ENCODE data around the gene EMC8.
A peak's percentile ranks its signal among the peaks of the same experiment; 100 is the strongest.

Gene EMC8

DNA sequence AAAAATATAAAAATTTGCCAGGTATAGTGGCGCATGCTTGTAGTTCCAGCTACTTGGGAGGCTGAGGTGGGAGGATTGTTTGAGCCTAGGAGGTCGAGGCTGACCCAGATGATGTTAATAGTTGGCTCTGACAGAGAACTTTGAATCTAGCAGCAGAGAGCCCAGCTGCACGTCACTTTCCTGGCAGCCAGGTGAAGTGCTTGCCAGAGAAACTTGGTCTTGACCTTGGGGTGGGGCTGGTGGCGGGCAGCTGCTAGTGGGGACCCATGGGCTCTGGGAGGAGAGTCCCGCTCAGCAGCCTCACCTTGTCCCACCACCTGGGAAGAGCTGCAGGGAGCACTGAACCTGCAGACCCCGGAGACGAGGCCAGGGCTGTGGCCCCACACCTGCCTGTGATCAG is 45.4 kb downstream of the EMC8 start:
- DNase-seq (ENCODE audit: low read depth) = no peak

DNA sequence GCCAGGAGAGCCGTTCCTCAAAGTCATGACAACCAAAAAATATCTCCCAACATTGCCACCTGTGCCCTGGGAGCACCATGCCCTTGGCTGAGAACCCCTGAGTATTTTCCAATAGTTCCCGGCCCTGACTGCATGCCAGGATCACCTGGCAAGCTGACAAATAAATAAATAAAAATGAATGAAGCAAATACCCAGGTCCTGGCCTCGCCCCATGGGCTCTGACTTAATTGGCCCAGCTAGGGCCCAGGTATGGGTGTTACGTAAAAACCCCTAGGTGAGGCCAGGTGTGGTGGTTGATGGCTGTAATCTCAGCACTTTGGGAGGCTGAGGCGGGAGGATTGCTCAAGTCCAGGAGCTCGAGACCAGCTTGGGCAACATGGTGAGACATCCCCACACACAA is 45.8 kb downstream of the EMC8 start:
- no peak for DNase-seq (ENCODE audit: low read depth)

DNA sequence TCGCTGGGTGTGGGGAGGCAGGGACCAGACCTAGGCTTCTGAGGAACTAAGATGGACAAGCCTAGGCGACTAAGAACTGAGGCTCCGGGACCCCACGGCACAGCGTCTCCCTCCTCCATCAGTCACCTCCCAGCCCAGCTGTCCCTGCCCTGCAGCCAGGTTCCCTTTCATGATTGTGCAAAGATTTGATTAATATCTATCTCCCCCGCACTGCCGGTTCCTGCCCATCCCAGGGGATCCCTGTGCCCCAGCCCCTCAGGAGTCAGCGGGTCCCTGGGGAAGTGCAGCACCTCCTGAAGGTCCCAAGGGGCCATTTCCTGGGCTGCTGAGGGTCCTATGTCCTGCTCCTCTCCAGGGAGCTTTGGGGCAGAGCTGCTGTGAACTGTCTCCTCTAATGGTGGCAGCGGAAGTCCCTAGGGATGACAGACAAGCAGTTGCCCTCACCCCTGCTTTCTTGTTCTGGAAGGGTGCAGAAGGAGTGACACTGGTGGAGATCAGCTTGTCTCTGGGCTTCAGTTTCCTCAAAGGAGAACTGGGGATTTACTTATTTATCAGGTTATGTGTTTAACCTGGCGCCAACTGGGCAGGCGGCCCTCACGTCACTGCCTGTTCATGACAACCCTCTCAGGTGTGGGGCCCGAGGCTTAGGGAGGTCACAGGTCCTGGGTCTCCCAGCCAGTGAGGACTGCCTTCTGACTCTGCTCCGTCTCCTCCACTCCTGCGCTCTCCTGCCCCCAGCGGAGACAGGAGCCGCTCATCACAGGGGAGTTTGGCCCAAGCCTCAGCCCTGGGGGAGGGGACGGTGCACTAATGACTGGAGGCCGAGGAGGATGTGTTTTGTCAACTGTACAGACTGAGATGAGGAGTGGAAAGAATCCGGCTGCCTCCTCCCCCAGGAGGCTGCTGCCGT is 46.6 kb downstream of the EMC8 start:
- no peak for DNase-seq (ENCODE audit: low read depth)

DNA sequence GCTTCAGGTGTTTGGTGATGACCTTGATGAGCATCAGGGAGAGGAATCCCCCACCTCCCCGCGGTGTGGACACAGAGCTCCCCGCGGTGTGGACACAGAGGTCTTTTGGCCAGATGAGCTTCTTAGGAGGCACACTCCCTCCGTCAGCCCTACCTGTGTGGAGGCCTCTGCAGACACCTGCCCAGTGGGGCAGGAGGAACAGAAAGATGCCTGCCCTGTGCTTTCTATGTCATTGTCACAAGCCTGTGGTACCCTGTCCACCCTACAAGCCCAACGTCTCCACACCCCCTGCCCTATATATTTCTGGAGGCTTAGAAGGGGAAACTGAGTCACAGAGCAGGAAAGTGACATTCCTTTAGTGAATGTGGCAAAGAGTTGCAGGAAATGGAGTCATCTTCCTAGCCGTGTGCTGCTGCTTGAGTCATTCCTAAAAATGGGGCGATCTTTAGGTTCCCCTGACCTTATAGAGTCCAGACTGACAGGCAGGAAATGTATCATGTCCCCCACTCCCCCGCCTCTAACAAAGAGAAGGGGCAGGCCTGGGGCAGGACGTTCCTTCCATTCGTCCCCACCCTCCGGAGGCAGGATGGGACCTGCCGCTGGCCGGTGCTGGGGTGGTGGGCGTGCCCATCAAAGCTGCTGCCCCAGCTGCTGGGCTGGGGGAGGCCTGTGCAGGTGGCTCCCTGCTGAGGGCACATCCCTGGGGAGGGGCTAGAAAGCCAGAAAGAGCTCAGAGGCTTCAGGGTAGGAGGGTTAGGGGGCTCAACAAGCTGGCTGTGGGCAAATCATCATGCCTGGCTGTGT is 47.4 kb downstream of the EMC8 start:
- DNase-seq (ENCODE audit: low read depth) = no peak

DNA sequence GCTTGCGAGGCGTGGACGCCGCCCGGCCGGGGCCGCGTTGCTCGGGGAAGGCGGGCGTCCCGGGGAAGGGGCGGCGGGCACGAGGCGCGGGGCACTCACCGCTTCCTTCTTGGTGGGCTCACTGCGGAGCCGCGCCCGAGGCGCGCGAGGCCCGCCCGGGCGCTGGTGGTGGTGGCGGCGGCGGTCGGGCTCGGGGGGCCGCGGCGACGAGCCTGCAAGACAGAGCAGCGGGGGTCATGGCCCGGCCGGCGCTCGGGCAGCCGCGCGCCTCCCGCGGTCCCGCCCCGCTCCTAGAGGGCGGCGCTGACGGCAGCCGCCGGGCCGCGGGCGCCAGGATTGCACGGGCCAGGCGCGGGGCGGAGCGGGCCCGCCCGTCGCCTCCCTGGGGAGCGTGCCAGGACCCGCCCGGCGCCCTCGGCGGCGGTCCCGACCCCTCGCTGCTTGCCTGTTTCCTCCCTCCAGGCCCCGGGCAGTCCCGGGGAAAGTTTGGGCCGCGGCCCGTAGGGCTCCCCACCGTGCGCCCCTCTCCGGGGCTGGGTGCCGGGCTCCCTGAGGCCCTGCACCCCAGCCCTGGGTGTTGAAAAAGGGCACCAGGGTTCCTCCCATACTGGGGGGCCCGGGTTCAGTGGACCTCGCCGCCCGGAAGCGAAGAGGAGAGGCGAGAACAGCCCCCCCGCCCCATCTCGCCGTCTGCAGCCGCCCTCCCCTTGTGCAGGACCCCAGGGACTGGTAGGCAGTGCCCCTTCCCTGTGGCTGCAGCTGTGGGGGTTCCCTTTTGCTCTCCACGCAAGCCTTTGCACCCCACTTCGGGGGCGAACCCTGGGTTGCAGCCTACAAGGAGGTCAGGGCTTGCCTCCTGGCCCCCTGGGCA is 48.3 kb downstream of the EMC8 start, which contains the start of gene C16orf74:
C16orf74 (minus strand) TSS at position 270 of the 871 bp plus-strand sequence. CDS start 15,879 bp downstream, outside the sequence.
- no peak for DNase-seq (ENCODE audit: low read depth)

DNA sequence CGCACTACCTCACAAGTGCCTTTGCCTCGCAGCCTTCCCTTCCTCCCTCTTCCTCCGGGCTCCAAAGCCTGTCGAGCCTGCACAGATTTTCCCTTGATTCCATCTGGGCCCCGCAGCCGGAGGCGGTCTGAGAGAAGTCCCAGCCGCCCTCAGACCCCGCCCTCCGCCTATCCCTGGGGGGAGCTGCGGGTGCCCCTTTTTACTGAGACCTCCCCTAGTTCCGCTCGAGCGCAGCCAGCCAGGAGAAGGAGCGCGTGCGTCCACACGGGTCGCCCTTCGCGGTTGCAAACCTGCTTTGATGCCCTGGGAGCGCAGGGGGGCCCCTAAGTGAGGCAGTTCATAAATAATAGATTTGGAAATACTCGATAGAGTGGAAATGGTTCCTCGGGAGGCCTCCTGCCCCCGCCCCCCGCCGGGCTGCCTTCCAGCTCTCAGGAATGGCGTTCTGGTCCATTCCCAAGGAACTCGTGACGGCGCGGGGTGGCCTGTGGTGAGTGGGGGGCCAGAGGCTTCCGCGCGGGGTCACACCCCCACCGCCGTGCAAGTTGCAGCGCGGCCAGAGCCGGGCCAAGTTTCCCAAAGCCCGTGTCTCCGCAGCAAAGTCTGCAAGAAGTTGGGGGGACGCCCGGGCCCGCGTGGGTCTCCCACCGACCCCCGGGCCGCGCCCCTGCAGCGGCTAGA is 49.1 kb downstream of the EMC8 start:
- no peak for DNase-seq (ENCODE audit: low read depth)

DNA sequence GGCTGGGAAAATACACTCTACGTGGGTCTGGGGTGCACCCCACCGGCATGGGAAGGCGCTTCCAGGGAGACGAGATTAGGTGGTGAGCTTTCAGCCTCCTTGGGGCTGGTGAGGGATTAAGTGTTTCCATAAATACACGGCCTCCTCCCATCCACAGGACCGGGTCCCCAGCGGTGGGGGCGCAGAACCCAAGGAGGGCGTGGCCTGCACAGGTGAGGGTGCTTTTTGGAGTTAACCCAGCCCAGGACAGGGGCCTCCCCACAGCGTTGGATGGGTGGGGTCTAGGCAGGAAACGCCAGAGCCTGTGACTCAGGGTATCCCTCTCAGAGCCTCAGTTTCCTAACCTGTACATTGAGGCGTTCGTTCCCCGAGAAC is 49.6 kb downstream of the EMC8 start:
- DNase-seq (ENCODE audit: low read depth) = no peak

DNA sequence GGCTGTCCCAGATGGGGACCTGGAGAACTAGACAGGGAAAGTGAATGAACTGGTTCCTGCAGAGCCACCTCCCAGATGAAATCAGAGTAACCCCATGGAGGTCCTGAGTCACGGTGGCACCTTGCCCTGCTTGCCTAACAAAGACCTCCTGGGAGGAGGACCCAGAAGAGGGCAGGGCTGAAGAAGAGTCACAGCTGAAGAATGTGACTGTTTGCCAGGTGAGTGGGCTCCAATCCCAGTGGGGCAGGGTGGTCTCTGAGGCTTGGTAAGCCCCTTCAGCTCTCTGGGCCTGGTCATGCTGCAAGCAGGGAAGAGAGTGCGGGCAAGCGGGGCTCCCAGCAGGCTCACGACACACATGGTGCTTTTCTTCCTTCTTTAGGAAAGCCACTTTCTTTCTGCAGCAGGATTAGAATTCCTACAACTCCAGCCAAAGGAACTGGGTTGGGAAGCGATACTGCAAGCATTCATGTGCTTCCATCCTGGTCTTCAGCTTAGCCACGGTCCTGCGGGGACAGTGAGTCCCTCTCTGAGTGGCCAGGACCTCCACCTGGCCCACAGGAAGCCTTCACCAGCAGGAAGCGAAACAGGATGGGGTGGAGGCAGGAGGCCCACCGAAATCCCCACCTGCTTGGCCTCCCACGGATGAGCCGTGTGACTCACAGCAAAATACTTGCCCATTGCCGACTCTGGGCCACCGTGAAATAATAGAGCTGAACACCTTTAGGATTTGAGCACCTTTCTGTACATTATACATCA is 52.7 kb downstream of the EMC8 start:
- DNase-seq (ENCODE audit: low read depth) = peak; percentile 23

DNA sequence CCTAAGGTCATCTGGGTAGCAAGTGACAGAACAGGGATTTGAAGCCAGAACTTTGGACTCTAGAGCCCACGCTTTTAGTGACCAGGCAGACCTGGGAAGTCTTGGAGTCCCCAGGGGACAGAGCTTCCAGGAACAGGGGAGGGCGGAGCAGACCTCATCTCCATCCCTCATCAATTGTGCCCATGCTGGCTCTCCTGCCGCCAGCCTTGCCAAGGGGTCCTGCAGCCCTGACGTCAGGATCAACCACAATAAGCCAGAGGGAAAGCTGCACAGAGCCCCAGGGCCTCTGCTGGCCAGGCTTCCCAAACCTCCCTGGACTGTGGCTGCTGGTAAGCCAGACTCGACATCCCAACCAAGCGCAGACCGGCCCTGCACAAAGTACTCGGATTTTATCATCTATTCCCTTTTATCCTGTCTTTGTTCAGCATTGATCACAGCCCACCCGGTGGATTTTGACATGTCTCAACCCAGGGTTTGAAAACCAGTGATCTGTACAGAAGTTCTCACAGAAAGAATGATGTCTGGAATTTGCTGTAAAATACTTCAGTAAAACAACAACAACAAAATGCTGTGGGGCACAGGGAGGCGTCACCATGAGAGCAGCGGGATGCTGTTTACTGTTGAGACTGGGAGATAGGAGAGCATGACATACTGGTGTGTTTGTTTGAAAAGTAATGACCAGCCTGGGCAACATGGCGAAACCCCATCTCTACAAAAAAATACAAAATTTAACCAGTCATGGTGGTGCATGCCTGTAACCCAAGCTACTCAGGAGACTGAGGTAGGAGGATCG is 60.2 kb downstream of the EMC8 start:
- no peak for DNase-seq (ENCODE audit: low read depth)

DNA sequence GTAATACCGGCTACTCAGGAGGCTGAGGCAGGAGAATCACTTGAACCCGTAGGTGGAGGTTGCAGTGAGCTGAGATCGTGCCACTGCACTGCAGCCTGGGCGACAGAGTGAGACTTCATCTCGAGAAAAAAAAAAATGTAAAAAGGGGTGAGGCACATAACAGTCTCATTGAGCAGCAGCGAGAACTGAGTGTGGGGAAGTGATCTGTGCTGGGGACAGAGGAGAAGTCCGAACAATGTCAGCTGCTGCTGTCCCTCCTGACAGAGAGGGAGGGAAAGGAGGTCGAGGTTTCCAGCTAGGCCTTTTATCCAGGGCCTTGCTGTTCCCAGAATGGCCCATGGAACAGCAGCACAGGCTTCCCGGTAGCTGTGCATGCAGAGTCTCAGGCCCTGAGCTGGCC is 62.4 kb downstream of the EMC8 start:
- no peak for DNase-seq (ENCODE audit: low read depth)

DNA sequence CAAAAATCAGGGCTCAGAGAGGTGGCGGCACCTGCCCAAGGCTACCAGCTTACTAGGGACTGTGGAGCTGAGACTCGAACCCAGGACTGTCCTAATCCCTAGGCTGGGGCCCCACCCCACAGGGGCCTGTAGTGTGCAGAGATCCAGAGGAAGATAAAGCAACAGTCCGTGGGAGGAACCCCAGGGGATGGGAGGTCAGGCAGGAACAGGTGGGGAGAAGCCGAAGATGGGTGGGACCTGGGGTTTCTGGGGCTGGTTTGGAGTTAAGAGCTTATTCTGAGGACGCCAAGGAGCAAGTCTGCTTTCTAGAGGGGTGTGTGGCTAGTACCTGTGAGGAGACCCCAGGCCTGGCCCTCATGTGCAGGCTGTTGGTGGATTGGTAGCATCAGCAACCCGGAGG is 63.4 kb downstream of the EMC8 start:
- no peak for DNase-seq (ENCODE audit: low read depth)

DNA sequence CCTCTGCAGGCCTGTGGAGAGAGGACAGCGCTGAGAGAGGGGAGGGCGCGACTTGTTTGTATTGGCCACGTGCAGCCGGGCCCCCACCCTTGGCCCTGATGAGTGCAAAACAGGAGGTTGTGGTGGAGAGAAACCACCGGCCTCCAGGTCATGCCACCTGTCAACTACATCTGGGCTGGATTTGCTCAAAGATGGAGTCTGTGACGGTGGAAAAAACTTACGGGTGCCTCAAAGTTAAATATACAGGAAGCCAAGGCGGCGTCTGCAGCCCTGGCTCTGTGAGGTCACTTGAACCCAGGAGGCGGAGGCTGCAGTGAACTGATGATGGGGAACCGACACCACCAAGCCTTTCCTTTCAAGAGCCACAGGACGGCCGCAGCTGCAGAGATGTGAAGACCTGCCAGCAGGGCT is 64.1 kb downstream of the EMC8 start:
- DNase-seq (ENCODE audit: low read depth) = no peak

DNA sequence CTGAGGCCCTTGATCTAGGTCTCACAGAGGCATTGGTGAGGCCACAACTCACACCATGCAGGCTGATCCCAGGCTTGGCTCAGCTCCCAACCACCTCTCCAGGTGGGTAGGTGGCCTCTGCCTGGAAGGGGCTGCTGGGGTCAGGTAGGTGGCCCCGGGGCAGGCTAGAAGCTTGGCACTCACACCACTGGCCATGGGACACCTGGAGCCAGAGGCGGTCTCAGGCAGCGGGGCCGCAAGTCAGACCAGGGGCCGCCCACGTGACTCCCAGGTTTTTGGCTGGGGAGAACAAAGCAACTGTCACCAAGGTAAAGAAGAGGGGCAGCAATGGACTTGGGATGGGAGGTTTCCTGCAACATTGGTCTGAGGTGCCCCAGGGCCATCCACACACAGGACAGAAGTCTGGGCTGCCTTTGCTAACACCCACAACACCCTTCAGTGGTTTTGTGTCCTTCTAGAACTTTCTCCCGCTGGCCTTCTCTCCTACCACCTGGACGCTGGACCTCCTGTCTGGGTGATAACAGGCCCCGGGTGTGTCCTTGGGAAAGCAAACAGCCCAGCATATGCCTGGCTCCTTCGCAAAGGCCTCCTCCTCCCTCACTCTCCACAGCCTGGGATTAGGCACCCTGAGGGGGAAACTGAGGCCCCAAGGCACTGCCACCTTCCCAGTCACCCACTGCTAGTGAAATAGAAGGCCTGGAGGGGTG is 64.9 kb downstream of the EMC8 start:
- no peak for DNase-seq (ENCODE audit: low read depth)

DNA sequence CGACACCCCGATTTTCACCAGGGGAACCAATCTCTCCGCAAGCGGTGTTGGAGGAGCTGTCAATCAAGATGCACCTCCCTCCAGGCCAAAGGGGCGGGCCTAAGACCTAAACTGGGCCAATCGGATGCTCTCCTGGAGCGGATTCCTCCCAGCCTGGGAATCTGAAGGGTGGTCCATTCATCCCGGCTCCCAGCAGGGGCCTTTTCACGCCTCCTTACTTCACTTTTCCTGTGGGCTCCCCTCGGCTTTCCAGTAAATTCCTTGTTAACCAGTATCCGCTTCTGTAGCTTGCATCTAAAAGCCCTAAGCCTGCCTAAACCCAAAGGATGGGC is 65.5 kb downstream of the EMC8 start:
- no peak for DNase-seq (ENCODE audit: low read depth)

DNA sequence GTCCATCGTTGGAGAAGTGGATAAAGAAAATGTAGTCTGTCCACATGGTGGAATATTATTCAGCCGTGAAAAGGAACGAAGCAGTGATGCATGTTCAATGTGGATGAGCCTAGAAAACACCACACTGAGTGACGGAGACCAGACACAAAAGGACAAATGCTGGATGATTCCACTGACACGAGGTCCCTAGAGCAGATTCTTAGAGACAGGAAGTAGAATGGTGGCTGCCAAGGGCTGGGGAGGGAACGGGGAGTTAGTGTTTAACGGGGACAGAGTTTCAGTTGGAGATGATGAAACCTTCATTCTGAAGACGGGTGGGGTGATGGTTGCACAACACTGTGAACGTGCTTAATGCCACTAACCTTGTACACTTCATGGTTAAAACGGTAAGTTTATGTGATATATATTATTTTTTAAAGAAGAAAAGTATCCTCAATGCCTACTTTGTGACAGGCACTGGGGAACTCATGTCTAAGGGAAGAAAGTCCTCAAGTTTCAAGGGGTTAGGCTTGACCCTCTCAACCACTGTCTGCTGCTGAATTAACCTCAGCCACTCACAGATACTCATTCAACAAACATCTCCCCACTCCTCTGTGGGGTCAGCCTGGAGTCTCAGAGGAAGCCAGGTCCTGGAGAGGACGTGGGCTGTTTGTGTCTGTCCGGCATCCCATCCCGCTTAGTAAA is 66.0 kb downstream of the EMC8 start:
- peak; percentile 24 for DNase-seq (ENCODE audit: low read depth)

DNA sequence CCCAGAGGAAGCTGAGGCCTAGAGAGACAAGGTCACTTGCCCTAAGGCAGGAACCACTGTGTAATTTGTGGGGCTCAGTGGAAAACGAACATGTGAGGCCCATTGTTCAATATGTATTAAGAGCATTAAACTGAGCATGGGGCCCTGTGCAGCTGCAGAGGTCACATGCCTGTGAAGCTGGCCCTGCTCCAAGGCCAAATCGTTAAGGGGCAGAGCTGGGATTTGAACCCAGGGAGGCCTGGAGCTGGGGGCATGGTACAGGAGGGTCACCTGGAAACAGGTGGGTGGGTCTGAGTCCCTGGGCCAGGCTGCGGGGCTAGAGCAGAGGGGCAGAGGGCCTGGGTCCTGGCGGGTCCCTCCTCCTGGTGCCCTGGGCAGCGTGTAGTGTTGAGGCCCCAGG is 68.2 kb downstream of the EMC8 start:
- no peak for DNase-seq (ENCODE audit: low read depth)

DNA sequence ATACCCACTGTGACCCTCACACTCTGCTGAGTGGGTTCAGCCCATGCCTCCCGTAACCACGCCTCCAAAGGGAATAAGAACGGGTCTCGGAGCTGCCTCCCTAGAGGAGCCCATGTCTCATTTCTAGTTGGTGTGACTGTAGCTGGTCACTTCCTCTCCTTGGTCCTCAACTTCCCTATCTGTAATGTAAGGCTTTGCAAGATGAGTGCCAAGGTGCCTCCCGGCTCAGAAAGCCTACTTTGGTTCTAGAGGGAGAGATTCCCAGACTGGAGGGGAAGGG is 69.2 kb downstream of the EMC8 start:
- no peak for DNase-seq (ENCODE audit: low read depth)

DNA sequence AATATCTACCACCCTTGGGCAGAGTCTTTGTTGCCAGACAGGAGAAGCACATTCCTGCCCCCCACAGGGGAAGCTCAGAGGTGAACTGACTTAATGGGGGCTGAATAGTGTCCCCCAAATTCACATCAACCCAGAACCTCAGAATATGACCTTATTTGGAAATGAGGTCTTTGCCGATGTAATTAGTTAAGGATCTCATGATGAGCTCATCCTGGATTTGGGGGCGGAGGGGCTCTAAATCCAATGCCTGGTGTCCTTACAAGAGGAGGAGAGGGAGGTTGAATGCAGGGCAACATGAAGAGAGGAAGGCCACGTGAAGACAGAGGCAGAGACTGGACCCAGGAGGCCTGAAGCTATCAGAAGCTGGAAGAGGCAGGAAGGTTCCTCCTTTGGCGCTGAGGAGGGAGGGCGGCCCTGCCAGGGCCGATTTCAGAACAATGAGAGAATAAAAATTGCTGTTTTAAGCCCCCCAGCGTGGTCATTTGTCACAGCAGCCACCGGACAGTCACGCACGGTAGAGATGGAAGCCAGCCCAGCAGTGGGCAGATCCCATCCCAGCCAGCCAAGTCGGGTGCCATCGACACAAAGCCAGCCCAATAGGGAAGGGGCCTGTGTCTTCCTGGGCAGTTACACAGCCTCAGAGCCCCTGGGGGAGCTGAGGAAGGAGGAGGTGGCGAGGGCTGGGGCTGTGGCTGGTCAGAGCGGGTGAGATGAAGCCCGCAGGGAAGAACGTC is 69.7 kb downstream of the EMC8 start:
- DNase-seq (ENCODE audit: low read depth) = no peak

DNA sequence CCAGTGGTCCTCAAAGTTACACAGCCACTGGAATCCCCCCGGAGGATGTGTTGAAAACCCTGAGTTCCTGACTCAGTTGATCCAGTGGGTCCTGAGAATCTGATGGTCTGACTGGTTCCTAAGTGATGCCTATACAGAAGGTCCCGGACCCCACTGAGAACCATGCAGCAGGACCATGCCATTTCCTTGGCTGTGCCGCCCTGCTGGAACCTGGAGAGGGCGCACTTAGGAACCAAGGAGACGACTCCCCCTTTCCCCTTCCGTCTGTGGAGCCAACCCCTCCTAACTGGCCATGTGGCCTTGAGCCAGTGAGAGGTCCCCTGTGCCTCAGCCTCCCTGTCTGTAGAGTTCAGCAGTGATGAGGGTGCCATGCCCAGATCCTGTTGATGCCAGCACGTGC is 70.5 kb downstream of the EMC8 start:
- no peak for DNase-seq (ENCODE audit: low read depth)

All from fibroblast of the conjunctiva (primary cell).